DMS 273 treated with DMSO at 0.1 percent for 48 hours (cell line): Measurements from ENCODE around the gene PSMD7.
A peak's percentile ranks its signal among the peaks of the same experiment; 100 is the strongest.

ENCODE experiments used
- DNase-seq: peaks from one replicate; lab custom pipeline; 2025; lab: John Stamatoyannopoulos, UW

PSMD7 gene

DNA sequence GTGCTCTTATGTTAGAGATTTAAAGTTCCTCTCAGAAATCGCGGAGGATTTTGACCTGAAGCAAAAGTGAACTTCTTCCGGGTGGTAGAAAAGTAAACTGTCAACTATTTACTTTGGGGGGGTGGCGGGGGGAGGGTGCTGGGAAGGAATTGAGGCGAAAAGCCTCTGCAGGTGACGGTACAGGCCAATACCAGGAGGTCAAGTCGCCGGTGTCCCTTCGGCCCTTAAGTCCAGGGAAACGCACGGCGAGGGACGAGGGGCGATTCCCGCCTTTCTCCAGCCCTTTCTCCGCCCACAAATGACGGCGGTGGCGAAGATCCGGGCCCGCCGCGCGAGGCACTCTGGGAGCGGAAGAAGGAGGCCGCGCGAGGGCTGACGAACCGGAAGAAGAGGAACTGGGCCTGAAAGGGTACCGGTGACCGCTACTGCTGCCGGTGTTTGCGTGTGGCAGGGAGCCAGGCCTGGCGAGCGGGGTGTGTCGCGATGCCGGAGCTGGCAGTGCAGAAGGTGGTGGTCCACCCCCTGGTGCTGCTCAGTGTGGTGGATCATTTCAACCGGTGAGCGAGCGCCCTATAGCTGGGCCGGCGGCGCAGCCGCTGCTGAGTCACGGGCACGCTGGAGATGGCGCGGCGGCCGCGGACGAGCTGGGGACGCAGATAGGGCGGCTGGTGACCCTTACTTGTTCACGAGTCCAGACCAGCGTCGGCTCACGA is at the start of gene PSMD7:
Gene PSMD7 (plus strand): TSS at position 383 of the 713 bp plus-strand sequence. CDS start 101 bp downstream, at position 484.
- peak; percentile 76 for DNase-seq

- no peak for DNase-seq
Observed at GRCh38 chr16:74249254-74249653, 47.4 kb upstream of the PSMD7 start.

DNA sequence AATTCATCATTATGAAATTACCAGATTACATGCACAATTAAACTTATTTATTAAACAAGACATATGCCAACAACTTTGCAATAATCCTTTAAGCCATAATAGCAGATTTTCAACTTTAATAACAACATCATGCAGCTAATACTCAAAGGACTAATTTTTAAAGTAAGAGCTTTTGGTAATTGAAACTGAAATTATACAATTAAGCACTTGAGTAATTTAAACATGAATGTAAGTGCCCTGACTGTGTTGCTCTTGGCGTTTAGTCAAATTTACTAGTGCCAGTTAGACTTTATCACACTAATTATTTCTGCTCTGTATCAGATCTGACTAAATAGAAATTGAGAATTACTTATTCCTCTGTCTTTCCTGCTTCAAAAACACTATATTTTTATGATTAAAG is 46.8 kb upstream of the PSMD7 start:
- no peak for DNase-seq

GRCh38 chr16:74252329-74252728 is 44.3 kb upstream of the PSMD7 start:
- no peak for DNase-seq

- no peak for DNase-seq
Observed at GRCh38 chr16:74253161-74253938, 43.3 kb upstream of the PSMD7 start.

DNA sequence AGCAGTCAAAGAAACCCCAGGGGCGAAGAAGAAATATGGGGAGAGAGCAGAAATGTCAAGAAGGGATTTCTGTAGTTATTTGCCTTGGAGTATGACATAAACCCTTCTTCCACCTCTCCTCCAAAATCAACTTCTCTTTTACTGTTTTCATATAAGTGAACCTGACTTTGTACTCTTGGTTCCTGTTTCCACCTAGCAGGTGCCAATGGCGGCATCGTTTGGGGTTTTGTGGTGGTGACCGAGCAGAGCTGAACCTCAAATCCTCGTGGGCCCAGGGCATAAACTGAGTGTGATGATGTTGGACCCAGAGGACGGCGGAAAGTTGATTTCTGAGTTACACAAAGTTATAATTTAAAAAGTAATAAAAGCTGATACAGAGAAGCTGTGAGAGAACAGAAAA is 39.6 kb upstream of the PSMD7 start:
- no peak for DNase-seq

DNA sequence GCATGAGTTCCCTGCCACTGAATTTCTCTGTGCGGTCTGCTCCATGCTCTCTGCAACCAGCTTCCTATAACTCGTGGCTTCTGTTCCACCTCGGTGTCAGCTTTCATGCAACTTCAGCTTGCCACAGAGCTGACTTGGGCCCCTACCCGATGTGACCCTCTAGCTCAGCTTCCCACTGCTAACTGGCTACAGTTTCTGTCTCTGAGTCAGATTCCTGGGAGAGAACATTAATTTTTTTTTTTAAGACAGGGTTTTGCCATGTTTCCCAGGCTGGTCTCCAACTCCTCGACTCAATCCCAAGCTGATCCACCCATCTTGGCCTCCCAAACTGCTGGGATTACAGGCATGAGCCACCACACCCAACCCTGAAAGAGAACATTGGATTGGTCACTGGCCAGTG is 35.5 kb upstream of the PSMD7 start:
- no peak for DNase-seq

DNA sequence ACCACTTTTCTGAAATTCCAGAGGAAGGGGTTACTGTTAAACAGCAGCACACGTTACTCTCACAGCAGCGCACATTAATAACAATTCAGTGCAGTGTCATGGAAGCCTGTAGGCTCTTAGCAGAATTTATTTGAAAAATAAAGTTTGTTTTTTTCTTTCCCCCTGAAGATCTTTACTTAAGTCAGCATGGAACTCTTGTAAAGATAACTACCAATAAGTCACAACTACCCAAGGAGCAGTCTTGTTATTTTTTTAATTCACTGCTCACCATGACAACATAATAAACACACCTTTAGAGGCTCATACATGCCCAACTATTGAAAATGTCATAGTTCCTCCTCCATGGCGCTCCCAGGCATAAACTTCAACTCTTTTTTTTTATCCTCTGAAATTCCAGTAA is 31.8 kb upstream of the PSMD7 start:
- DNase-seq: no peak

GRCh38 chr16:74268372-74268782 is 28.2 kb upstream of the PSMD7 start:
- DNase-seq: no peak

DNA sequence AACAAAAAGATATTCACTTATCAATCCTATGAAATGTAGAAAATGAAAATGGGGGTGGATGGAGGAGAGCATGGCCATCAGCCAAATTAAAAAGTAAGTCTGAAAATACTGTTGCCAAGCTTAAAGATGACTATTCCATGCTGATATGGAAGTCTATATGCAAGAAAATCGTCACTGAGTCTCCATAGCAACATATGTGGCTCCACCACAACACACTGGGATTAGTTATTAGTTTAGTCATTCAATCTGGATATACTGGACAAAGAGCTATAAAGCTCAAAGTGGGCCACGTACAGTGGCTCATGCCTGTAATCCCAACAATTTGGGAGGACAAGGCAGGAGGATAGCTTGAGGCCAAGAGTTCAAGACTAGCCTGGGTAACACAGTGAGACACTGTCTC is 24.7 kb upstream of the PSMD7 start:
- DNase-seq: no peak

GRCh38 chr16:74275031-74275636 is 21.5 kb upstream of the PSMD7 start:
- no peak for DNase-seq

GRCh38 chr16:74275711-74276110 is 20.9 kb upstream of the PSMD7 start:
- DNase-seq: no peak

GRCh38 chr16:74277974-74278373 is 18.6 kb upstream of the PSMD7 start:
- no peak for DNase-seq

GRCh38 chr16:74279266-74279665 is 17.3 kb upstream of the PSMD7 start:
- no peak for DNase-seq

- no peak for DNase-seq
Observed at GRCh38 chr16:74279805-74280204, 16.8 kb upstream of the PSMD7 start.

- DNase-seq: no peak
Observed at GRCh38 chr16:74280448-74280847, 16.2 kb upstream of the PSMD7 start.

- DNase-seq: no peak
Observed at GRCh38 chr16:74281300-74281699, 15.3 kb upstream of the PSMD7 start.

DNA sequence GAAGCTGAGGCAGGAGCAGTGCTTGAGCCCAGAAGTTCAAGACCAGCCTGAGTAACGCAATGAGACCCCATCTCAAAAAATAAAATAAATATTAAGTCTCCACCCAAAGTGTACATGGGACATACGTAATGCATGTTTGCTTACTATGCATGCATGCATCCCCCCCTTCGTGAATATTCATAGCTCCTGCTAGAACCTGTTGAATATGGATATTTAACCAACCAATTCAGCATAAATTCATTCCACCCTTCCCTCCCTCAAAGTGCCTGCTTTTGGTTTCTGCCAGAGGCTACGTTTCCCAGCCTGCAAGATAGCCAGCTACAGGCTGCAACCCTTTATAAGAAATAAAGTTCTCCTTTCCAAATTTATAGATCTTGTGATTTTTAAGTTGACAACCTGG is 12.9 kb upstream of the PSMD7 start:
- no peak for DNase-seq

GRCh38 chr16:74288065-74288464 is 8.5 kb upstream of the PSMD7 start:
- no peak for DNase-seq

- DNase-seq: no peak
Observed at GRCh38 chr16:74290356-74290755, 6.3 kb upstream of the PSMD7 start.

GRCh38 chr16:74291176-74291575 is 5.4 kb upstream of the PSMD7 start:
- no peak for DNase-seq

DNA sequence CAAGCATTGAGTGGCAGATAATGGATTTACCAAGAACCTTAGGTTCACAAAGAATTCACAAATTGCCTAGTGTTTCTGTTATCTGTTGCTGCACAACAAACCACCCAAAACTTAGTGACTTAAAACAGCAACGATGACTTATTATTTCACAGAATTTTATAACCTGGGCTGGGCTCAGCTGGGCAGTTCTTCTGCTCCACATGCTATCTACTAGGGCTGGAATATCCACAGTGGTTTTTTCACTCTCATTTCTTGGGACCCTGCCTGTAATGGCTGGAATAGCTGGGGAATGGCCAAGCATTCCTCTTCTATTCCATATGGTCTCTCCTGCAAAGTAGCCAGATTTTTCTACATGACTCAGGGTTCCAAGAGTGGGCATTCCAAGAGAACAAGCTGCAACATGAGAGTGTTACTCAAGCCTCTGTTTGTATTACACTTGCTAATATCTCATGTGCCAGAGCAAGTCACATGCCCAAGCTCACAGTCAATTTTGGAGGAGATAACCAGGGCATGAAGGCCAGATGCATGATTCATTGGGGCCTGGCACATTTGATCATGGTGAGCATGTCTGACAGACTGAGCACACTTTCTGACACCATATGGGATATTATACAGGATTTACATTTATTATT is 4.9 kb upstream of the PSMD7 start:
- peak; percentile 34 for DNase-seq

DNA sequence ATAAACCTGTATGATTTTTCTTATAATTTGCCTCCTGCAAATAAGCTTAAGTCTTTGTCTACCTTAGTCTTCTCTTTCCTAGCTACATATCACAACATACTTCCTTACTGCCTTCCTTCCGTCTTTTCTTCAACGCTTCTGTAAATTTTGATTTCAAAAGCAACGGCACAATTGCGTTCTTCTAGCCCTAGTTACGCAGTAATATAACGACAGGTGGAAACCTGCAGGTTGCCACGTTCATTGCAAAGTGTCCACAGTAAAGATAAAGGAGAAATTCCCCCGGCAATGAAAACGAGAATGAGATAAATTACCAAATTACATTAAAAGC is 546 bp upstream of the PSMD7 start:
- no peak for DNase-seq
